IMR-90 (cell line): ENCODE measurements around the gene ARFGEF3. TPM values are rescaled to one million over a fixed set of nuclear protein-coding genes. Genes with fewer than 3 reads are reported as not detected.

Experiments
- ATAC-seq: fragments of 200-7000 bp; cut with Tn5 transposase; 2 replicates; pipeline ENCODE4 v1.9.1; 2020; ENCODE audit warnings: low read depth, mild to moderate bottlenecking, moderate library complexity
- BruUV-seq: library from RNA; stranded (reverse); fragments of 400-500 nt; replicated peaks from 2 replicates; lab custom pipeline; 2021; lab: Mats Ljungman, UMichigan
- CTCF ChIA-PET: fragments of 300-600 bp; formaldehyde crosslinking; extraction: SDS; loops from one replicate; lab custom pipeline; 2021; ENCODE audit warnings: antibody characterized with exemption; lab: Yijun Ruan, JAX
- POLR2A ChIA-PET: fragments of 300-600 bp; sonication (Branson Sonifier 250); formaldehyde crosslinking; loops from one replicate; lab custom pipeline; 2022; ENCODE audit warnings: antibody characterized with exemption; ENCODE audit not compliant: unreplicated experiment; lab: Charles Lee
- DNase-seq: peaks from one replicate; pipeline ENCODE4 v3.0.0; 2013
- H2AFZ ChIP-seq: replicated peaks from 2 replicates; pipeline ENCODE3; 2013; ENCODE audit warnings: low read length, mild to moderate bottlenecking; ENCODE audit not compliant: poor library complexity
- H2AK5ac ChIP-seq: 2 replicates; pipeline ENCODE4 v1.6.1; 2013; ENCODE audit warnings: low read depth, low read length, inconsistent platforms
- H2AK9ac ChIP-seq: replicated peaks from 2 replicates; pipeline ENCODE3; 2013; ENCODE audit warnings: mild to moderate bottlenecking, low read depth, low read length, moderate library complexity; ENCODE audit not compliant: poor library complexity
- H2BK120ac ChIP-seq: 2 replicates; pipeline ENCODE4 v1.6.1; 2013; ENCODE audit warnings: low read depth, low read length, inconsistent platforms
- H2BK15ac ChIP-seq: 3 replicates; pipeline ENCODE4 v1.6.1; 2013; ENCODE audit warnings: low read depth, low read length, inconsistent platforms
- H2BK20ac ChIP-seq: 2 replicates; pipeline ENCODE4 v1.6.1; 2013; ENCODE audit warnings: low read depth, mild to moderate bottlenecking, inconsistent platforms, low read length, moderate library complexity
- H2BK5ac ChIP-seq: 2 replicates; pipeline ENCODE4 v1.6.1; 2013; ENCODE audit warnings: mild to moderate bottlenecking, low read depth, low read length, inconsistent platforms; ENCODE audit not compliant: poor library complexity, severe bottlenecking
- H3K14ac ChIP-seq: replicated peaks from 2 replicates; pipeline ENCODE4 v1.6.1; 2013; ENCODE audit warnings: low read depth, low read length, inconsistent platforms
- H3K18ac ChIP-seq: 2 replicates; pipeline ENCODE4 v1.6.1; 2013; ENCODE audit warnings: low read depth, low read length, control low read depth
- H3K23ac ChIP-seq: 2 replicates; pipeline ENCODE4 v1.6.1; 2013; ENCODE audit warnings: low read depth, low read length, inconsistent platforms
- H3K27ac ChIP-seq: 2 replicates; pipeline ENCODE4 v1.5.1; 2013; ENCODE audit warnings: mild to moderate bottlenecking, control low read depth, low read length; ENCODE audit not compliant: insufficient read depth
- H3K27me3 ChIP-seq: 2 replicates; pipeline ENCODE4 v1.6.1; 2013; ENCODE audit warnings: low read length; ENCODE audit not compliant: control insufficient read depth, insufficient read depth
- H3K36me3 ChIP-seq: 2 replicates; pipeline ENCODE4 v1.6.1; 2013; ENCODE audit warnings: low read length, mixed read lengths; ENCODE audit not compliant: control insufficient read depth, insufficient read depth
- H3K4ac ChIP-seq: 2 replicates; pipeline ENCODE4 v1.6.1; 2013; ENCODE audit warnings: low read depth, low read length, inconsistent platforms
- H3K4me1 ChIP-seq: 2 replicates; pipeline ENCODE4 v1.6.1; 2013; ENCODE audit warnings: low read length, mixed read lengths; ENCODE audit not compliant: control insufficient read depth, insufficient read depth
- H3K4me2 ChIP-seq: 2 replicates; pipeline ENCODE4 v1.6.1; 2013; ENCODE audit warnings: low read depth, mild to moderate bottlenecking, control low read depth, low read length, moderate library complexity
- H3K4me3 ChIP-seq: 2 replicates; pipeline ENCODE4 v1.5.1; 2013; ENCODE audit warnings: low read depth, mild to moderate bottlenecking, control low read depth, low read length, moderate library complexity; ENCODE audit not compliant: insufficient read depth
- H3K56ac ChIP-seq: 2 replicates; pipeline ENCODE4 v1.6.1; 2013; ENCODE audit warnings: low read length, inconsistent platforms; ENCODE audit not compliant: insufficient read depth; ENCODE audit errors: extremely low read depth
- H3K79me1 ChIP-seq, 2 experiments: 2 replicates each; pipeline ENCODE4 v1.6.1; 2013; ENCODE audit warnings: low read length in 2 of 2, inconsistent platforms in 1 of 2, low read depth in 1 of 2
- H3K9ac ChIP-seq: 2 replicates; pipeline ENCODE4 v1.6.1; 2013; ENCODE audit warnings: low read depth, low read length, control low read depth
- H3K9me1 ChIP-seq: 2 replicates; pipeline ENCODE4 v1.6.1; 2013; ENCODE audit warnings: low read length, inconsistent platforms; ENCODE audit not compliant: insufficient read depth
- H3K9me3 ChIP-seq: 2 replicates; pipeline ENCODE4 v1.6.1; 2013; ENCODE audit warnings: low read length; ENCODE audit not compliant: control insufficient read depth, insufficient read depth
- H4K20me1 ChIP-seq: 2 replicates; pipeline ENCODE4 v1.6.1; 2013; ENCODE audit warnings: low read length, inconsistent platforms; ENCODE audit not compliant: insufficient read depth
- H4K5ac ChIP-seq: 2 replicates; pipeline ENCODE4 v1.6.1; 2013; ENCODE audit warnings: mild to moderate bottlenecking, low read depth, low read length, control low read depth
- H4K8ac ChIP-seq, 2 experiments: 2 replicates each; pipeline ENCODE4 v1.6.1; 2013; ENCODE audit warnings: low read depth in 2 of 2, low read length in 2 of 2, control low read depth in 1 of 2, inconsistent platforms in 1 of 2
- H4K91ac ChIP-seq: 2 replicates; pipeline ENCODE4 v1.6.1; 2013; ENCODE audit warnings: low read depth, low read length, inconsistent platforms; ENCODE audit not compliant: insufficient read depth
- BHLHE40 ChIP-seq: fragments of 150-350 bp; IDR thresholded peaks from 2 replicates; pipeline ENCODE4 v1.6.1; 2016; ENCODE audit warnings: mild to moderate bottlenecking, low read depth, low read length
- ELK1 ChIP-seq: fragments of 150-350 bp; IDR thresholded peaks from 2 replicates; pipeline ENCODE4 v1.6.1; 2016; ENCODE audit warnings: low read depth, mild to moderate bottlenecking, low read length, moderate library complexity, borderline replicate concordance
- MAFK ChIP-seq: IDR thresholded peaks from 2 replicates; pipeline ENCODE4 v1.6.1; 2012; ENCODE audit warnings: low read depth, low read length, improper control_type of control experiment
- MAZ ChIP-seq: IDR thresholded peaks from 2 replicates; pipeline ENCODE4 v1.6.1; 2012; ENCODE audit warnings: low read depth, mild to moderate bottlenecking, low read length, improper control_type of control experiment, moderate library complexity, borderline replicate concordance
- MXI1 ChIP-seq: IDR thresholded peaks from 2 replicates; pipeline ENCODE4 v1.6.1; 2012; ENCODE audit warnings: low read depth, mild to moderate bottlenecking, low read length, moderate library complexity, borderline replicate concordance
- POLR2A ChIP-seq: IDR thresholded peaks from 2 replicates; pipeline ENCODE4 v1.6.1; 2012; ENCODE audit warnings: mild to moderate bottlenecking, low read depth, low read length
- USF2 ChIP-seq: fragments of 150-350 bp; IDR thresholded peaks from 2 replicates; pipeline ENCODE4 v1.6.1; 2017; ENCODE audit warnings: mild to moderate bottlenecking, antibody characterized with exemption, low read length, low read depth
- WGBS, 2 experiments: methylation state at CpG; one replicate each; pipeline versions ENCODE4 v1.1.5 to v1.1.7; 2013; ENCODE audit warnings: missing lambda C conversion rate in 2 of 2; ENCODE audit not compliant: insufficient read length in 1 of 2; ENCODE audit errors: extremely low coverage in 2 of 2; 5-methylcytosine and 5-hydroxymethylcytosine counted together
- dilution Hi-C: fragments of 300-500 bp; cut with HindIII; formaldehyde crosslinking; loops from one replicate; pipeline ENCODE4 v1.14.3; 2018; ENCODE audit warnings: low sequenced_read_pairs; ENCODE audit not compliant: unreplicated experiment
- in situ Hi-C: fragments of 300-500 bp; cut with MboI; formaldehyde crosslinking; loops from 3 replicates; pipeline ENCODE4 v1.14.3; 2019; ENCODE audit warnings: low sequenced_read_pairs, inconsistent platforms, mixed read lengths
- intact Hi-C: fragments of 100-400 bp; cut with micrococcal nuclease; formaldehyde crosslinking; loops from 2 replicates; pipeline ENCODE4 v1.10.0; 2022
- polyA plus RNA-seq, 3 experiments: library from polyadenylated mRNA; depleted of rRNA; stranded (reverse); fragments of >200 nt; gene quantifications; 2 replicates each; pipeline ENCODE4 v1.2.3, GENCODE V29; 2012; ENCODE audit warnings: low replicate concordance in 1 of 3
- total RNA-seq: library from RNA; depleted of rRNA; stranded (reverse); fragments of >200 nt; gene quantifications from 2 replicates; pipeline ENCODE4 v1.2.3, GENCODE V29; 2012

ARFGEF3 gene
- total and polyA plus RNA-seq, 2 of the 4 experiments (the other 2 are of a cell fraction) = under 0.01 to 0.02 TPM

GRCh38 chr6:138345565-138346285, 184.0 kb downstream of the ARFGEF3 start:
- no peak overlapping the region for H4K8ac ChIP-seq
- no peaks in the 10 kb centered on the region for H3K9me1 ChIP-seq
- intact Hi-C loops = no loop called here
- POLR2A ChIA-PET = no interaction called here
- no peak overlapping the region for H3K4me2 ChIP-seq
- H3K4me1 ChIP-seq = no peaks in the 10 kb centered on the region
- H2AFZ ChIP-seq = no peak overlapping the region
- no peaks in the 10 kb centered on the region for H3K9me3 ChIP-seq
- H3K36me3 ChIP-seq = no peaks in the 10 kb centered on the region
- H2AK9ac ChIP-seq = no peak overlapping the region
- no peak overlapping the region for H3K56ac ChIP-seq
- H2BK120ac ChIP-seq = no peak overlapping the region
- no peak overlapping the region for H3K4ac ChIP-seq
- no peak overlapping the region for H3K9ac ChIP-seq
- WGBS, 2 experiments = no CpG with 5 or more reads among the region's 2 CpGs
- H2AK5ac ChIP-seq = no peak overlapping the region
- peaks cover 17% of the 10 kb centered on the region for H3K27me3 ChIP-seq
- H3K4me3 ChIP-seq = no peak overlapping the region
- dilution Hi-C loops = no loop called here
- H4K20me1 ChIP-seq = no peaks in the 10 kb centered on the region
- H3K14ac ChIP-seq = no peak overlapping the region
- CTCF ChIA-PET = interaction anchor here (0.6 kb wide), 1 partner anchor 20 kb away, joined by 3 read pairs; no protein-coding TSS in a partner anchor
- no peak overlapping the region for H2BK15ac ChIP-seq
- H4K91ac ChIP-seq = no peak overlapping the region
- ATAC-seq (no peak), DNase-seq (no peak)
- BruUV-seq = no TSS peak
- in situ Hi-C loops = no loop called here
- no peak overlapping the region for H3K18ac ChIP-seq
- H4K5ac ChIP-seq = no peak overlapping the region
- no peak overlapping the region for H2BK5ac ChIP-seq
- H3K79me1 ChIP-seq = no peaks in the 10 kb centered on the region
- no peak overlapping the region for H2BK20ac ChIP-seq
- no peak overlapping the region for H3K27ac ChIP-seq
- no peak overlapping the region for H3K23ac ChIP-seq
- no peak for TF ChIP-seq MAFK
- TF ChIP-seq POLR2A = no peak
- TF ChIP-seq USF2 = no peak
- no peak for TF ChIP-seq ELK1
- no peak for TF ChIP-seq MXI1
- TF ChIP-seq MAZ = no peak
- TF ChIP-seq BHLHE40 = no peak
